ENCODE results near the gene GUCD1.

Gene GUCD1

GRCh38 chr22:24501301-24502005, 53.5 kb downstream of the GUCD1 start:
- no peak for DNase-seq

- DNase-seq, result no peak
These were observed 54.6 kb downstream of the GUCD1 start for GRCh38 chr22:24500277-24500820.

GRCh38 chr22:24499706-24500276, 55.1 kb downstream of the GUCD1 start:
- no peak for DNase-seq

GRCh38 chr22:24498824-24499223, 56.1 kb downstream of the GUCD1 start:
- DNase-seq, result no peak

GRCh38 chr22:24497841-24498258, 57.1 kb downstream of the GUCD1 start:
- DNase-seq, result no peak

- DNase-seq, result no peak
These were observed 58.3 kb downstream of the GUCD1 start for GRCh38 chr22:24496661-24497060.

GRCh38 chr22:24496234-24496633, 58.7 kb downstream of the GUCD1 start:
- DNase-seq, result no peak

GRCh38 chr22:24495365-24495675, 59.6 kb downstream of the GUCD1 start:
- no peak for DNase-seq

GRCh38 chr22:24494528-24495364, 60.2 kb downstream of the GUCD1 start, which contains the start of gene UPB1:
Gene UPB1, plus strand, starts transcription at chr22:24495332. Its CDS starts 72 bp downstream, at chr22:24495404.
- DNase-seq, result no peak

- no peak for DNase-seq
These were observed 60.8 kb downstream of the GUCD1 start for GRCh38 chr22:24494167-24494527.

GRCh38 chr22:24492391-24492790, 62.5 kb downstream of the GUCD1 start:
- DNase-seq, result no peak

Data from hematopoietic multipotent progenitor cell treated with erythropoietin and hydrocortisone succinate and interleukin-3 and kit ligand, for 8 days (in vitro differentiated cells).